ENCODE measurements around the gene ARHGAP40. TPM values are rescaled to one million over a fixed set of nuclear protein-coding genes. Genes with fewer than 3 reads are reported as not detected.
"Not testable (repeated sequence)": the region's sequence is repeated elsewhere in the genome, so short reads cannot be mapped to it uniquely, and the experiment has no call there.

ARHGAP40 gene
- total RNA-seq, 1 experiment from 2014 or later, result 0.18 TPM

DNA sequence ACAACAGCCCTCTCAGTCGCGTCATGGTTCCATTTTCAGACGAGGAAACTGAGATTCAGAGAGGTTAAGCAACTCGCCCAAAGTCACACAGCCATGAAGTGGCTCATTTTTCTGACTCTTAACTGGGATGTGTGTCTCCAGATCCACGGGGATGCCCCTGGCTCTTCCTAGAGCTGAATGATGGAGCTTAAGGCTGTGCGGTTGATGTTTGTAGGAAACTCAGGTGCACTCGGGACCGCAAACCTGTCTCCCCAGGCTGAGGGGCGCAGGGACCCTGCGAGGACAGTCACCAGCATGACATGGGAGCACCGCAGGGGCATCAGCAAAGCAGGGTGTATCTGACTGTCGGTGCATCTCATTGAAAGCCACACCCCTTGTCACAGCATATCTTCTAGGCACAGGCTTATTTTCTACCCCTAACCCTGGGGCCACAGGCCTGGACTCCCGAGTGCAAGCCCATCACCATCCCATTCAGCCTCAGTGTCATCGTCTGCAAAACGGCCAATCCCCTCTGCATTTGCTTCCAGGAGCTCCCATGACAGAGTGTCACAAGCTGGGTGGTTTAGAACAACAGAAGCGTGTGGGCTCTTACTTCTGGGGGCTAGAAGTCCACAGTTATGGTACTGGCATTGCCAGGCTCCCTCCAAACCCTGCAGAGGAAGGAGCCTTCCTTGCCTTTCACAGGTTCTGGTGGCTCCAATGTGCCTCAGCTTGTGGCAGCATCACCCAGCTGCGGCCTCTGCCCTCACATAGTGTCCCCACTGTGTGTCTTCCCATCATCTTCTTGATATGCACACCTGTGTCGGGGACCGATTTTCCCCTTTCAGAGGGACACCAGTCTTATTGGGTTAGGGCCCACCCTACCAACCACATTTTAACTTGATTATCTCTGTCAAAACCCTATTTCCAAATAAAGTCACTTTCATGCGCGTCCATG, 9.9 kb upstream of the ARHGAP40 start:
- no peaks in the 10 kb centered on the region for H3K4me1 ChIP-seq (ENCODE audit: control insufficient read depth, insufficient read depth, low read length)
- intact Hi-C loops (cut with micrococcal nuclease; ENCODE audit: unreplicated experiment) (no loop called here), in situ Hi-C loops (cut with HindIII; ENCODE audit: low pct_unique_long_range_greater_than_20kb, low sequenced_read_pairs) (no loop called here)
- DNase-seq (ENCODE audit: low read depth, low spot score) (no peak), ATAC-seq (peak; percentile 48; the same call in 1 of the 2 replicates)
- ChIA-PET POLR2A (no interaction called here), CTCF (no interaction called here)
- H3K36me3 ChIP-seq (ENCODE audit: control insufficient read depth, insufficient read depth, low read length), result no peaks in the 10 kb centered on the region
- TF ChIP-seq, protein P1, sequence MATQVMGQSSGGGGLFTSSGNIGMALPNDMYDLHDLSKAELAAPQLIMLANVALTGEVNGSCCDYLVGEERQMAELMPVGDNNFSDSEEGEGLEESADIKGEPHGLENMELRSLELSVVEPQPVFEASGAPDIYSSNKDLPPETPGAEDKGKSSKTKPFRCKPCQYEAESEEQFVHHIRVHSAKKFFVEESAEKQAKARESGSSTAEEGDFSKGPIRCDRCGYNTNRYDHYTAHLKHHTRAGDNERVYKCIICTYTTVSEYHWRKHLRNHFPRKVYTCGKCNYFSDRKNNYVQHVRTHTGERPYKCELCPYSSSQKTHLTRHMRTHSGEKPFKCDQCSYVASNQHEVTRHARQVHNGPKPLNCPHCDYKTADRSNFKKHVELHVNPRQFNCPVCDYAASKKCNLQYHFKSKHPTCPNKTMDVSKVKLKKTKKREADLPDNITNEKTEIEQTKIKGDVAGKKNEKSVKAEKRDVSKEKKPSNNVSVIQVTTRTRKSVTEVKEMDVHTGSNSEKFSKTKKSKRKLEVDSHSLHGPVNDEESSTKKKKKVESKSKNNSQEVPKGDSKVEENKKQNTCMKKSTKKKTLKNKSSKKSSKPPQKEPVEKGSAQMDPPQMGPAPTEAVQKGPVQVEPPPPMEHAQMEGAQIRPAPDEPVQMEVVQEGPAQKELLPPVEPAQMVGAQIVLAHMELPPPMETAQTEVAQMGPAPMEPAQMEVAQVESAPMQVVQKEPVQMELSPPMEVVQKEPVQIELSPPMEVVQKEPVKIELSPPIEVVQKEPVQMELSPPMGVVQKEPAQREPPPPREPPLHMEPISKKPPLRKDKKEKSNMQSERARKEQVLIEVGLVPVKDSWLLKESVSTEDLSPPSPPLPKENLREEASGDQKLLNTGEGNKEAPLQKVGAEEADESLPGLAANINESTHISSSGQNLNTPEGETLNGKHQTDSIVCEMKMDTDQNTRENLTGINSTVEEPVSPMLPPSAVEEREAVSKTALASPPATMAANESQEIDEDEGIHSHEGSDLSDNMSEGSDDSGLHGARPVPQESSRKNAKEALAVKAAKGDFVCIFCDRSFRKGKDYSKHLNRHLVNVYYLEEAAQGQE (IDR thresholded peaks at IDR 0.05; ENCODE audit: insufficient read depth in 1 of 2, low read depth in 2 of 2, low read length in 1 of 2), result no peak
- TF ChIP-seq POLR2AphosphoS5 (IDR thresholded peaks at IDR 0.05; ENCODE audit: low read depth, low read length) (no peak), TCF7L2 (IDR thresholded peaks at IDR 0.05; ENCODE audit: low read depth, low read length) (no peak), SIN3A (IDR thresholded peaks at IDR 0.05; ENCODE audit: borderline replicate concordance, insufficient read depth, low read depth, low read length) (no peak)
- TF ChIP-seq, protein P2, sequence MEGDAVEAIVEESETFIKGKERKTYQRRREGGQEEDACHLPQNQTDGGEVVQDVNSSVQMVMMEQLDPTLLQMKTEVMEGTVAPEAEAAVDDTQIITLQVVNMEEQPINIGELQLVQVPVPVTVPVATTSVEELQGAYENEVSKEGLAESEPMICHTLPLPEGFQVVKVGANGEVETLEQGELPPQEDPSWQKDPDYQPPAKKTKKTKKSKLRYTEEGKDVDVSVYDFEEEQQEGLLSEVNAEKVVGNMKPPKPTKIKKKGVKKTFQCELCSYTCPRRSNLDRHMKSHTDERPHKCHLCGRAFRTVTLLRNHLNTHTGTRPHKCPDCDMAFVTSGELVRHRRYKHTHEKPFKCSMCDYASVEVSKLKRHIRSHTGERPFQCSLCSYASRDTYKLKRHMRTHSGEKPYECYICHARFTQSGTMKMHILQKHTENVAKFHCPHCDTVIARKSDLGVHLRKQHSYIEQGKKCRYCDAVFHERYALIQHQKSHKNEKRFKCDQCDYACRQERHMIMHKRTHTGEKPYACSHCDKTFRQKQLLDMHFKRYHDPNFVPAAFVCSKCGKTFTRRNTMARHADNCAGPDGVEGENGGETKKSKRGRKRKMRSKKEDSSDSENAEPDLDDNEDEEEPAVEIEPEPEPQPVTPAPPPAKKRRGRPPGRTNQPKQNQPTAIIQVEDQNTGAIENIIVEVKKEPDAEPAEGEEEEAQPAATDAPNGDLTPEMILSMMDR (IDR thresholded peaks at IDR 0.05), result no peak
- no peaks in the 10 kb centered on the region for H3K27me3 ChIP-seq (ENCODE audit: control insufficient read depth, insufficient read depth, low read length)
- no peak overlapping the region for H3K4me3 ChIP-seq (ENCODE audit: low read depth in 2 of 2, low read length in 2 of 2)
- BruUV-seq (replicated peaks), result no TSS peak
- H3K27ac ChIP-seq (ENCODE audit: low read length), result no peak overlapping the region
- H3K9me3 ChIP-seq (ENCODE audit: control insufficient read depth, insufficient read depth, low read depth, low read length), result no peaks in the 10 kb centered on the region

DNA sequence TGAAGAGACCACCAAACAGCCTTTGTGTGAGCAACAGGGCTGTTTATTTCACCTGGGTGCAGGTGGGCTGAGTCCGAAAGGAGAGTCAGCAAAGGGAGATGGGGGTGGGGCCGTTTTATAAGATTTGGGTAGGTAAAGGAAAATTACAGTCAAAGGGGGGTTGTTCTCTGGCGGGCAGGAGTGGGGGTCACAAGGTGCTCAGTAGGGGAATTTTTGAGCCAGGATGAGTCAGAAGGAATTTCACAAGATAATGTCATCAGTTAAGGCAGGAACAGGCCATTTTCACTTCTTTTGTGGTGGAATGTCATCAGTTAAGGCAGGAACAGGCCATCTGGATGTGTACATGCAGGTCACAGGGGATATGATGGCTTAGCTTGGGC, 9.2 kb upstream of the ARHGAP40 start:
- POLR2A ChIA-PET; in situ Hi-C loops (cut with HindIII; ENCODE audit: low pct_unique_long_range_greater_than_20kb, low sequenced_read_pairs); intact Hi-C loops (cut with micrococcal nuclease; ENCODE audit: unreplicated experiment); H3K9me3 ChIP-seq (ENCODE audit: control insufficient read depth, insufficient read depth, low read depth, low read length); H3K27ac ChIP-seq (ENCODE audit: low read length); CTCF ChIA-PET; H3K27me3 ChIP-seq (ENCODE audit: control insufficient read depth, insufficient read depth, low read length); ATAC-seq; DNase-seq (ENCODE audit: low read depth, low spot score); BruUV-seq (replicated peaks); H3K36me3 ChIP-seq (ENCODE audit: control insufficient read depth, insufficient read depth, low read length); H3K4me1 ChIP-seq (ENCODE audit: control insufficient read depth, insufficient read depth, low read length); H3K4me3 ChIP-seq (ENCODE audit: low read depth in 2 of 2, low read length in 2 of 2): not testable (repeated sequence)

DNA sequence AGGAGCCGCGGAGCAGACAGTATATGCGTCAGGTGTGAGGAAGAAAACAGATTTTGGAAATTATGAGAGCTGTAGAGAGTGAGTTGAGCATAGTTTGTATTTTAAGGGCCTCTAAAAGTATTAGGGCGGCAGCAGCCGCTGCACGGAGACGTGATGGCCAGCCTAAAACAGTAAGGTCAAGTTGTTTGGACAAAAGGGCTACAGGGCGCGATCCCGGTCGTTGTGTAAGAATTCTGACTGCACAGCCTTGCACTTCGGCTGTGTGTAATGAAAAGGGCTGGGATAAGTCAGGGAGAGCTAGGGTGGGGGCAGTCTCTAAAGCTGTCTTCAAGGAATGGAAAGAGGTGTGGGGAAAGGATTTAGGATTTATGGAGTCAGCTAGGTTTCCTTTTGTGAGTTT, 7.3 kb upstream of the ARHGAP40 start:
- H3K9me3 ChIP-seq (ENCODE audit: control insufficient read depth, insufficient read depth, low read depth, low read length); POLR2A ChIA-PET; H3K27me3 ChIP-seq (ENCODE audit: control insufficient read depth, insufficient read depth, low read length); DNase-seq (ENCODE audit: low read depth, low spot score); intact Hi-C loops (cut with micrococcal nuclease; ENCODE audit: unreplicated experiment); H3K4me1 ChIP-seq (ENCODE audit: control insufficient read depth, insufficient read depth, low read length); H3K27ac ChIP-seq (ENCODE audit: low read length); H3K36me3 ChIP-seq (ENCODE audit: control insufficient read depth, insufficient read depth, low read length); H3K4me3 ChIP-seq (ENCODE audit: low read depth in 2 of 2, low read length in 2 of 2); ATAC-seq; BruUV-seq (replicated peaks); in situ Hi-C loops (cut with HindIII; ENCODE audit: low pct_unique_long_range_greater_than_20kb, low sequenced_read_pairs); CTCF ChIA-PET: not testable (repeated sequence)

DNA sequence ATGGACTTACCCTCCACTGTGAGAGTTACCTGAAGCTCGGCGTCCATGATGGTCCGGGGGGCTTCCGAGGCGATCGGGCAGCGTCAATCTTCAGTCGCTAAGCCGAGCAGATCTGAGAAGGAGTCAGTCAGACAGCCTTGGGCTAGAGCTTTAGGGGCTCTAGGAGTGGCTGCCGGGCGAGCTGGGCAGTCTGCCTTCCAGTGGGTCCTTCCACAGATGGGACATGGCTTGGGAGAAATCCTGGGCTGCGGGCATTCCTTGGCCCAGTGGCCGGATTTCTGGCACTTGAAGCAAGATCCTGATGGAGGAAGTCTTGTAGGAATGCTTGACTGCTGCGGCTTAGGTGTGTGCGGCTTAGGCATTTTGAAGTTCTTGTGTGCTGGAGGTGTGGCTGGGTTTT, 5.7 kb upstream of the ARHGAP40 start:
- DNase-seq (ENCODE audit: low read depth, low spot score); in situ Hi-C loops (cut with HindIII; ENCODE audit: low pct_unique_long_range_greater_than_20kb, low sequenced_read_pairs); H3K36me3 ChIP-seq (ENCODE audit: control insufficient read depth, insufficient read depth, low read length); POLR2A ChIA-PET; H3K27me3 ChIP-seq (ENCODE audit: control insufficient read depth, insufficient read depth, low read length); H3K9me3 ChIP-seq (ENCODE audit: control insufficient read depth, insufficient read depth, low read depth, low read length); CTCF ChIA-PET; BruUV-seq (replicated peaks); intact Hi-C loops (cut with micrococcal nuclease; ENCODE audit: unreplicated experiment); ATAC-seq; H3K27ac ChIP-seq (ENCODE audit: low read length); H3K4me1 ChIP-seq (ENCODE audit: control insufficient read depth, insufficient read depth, low read length); H3K4me3 ChIP-seq (ENCODE audit: low read depth in 2 of 2, low read length in 2 of 2): not testable (repeated sequence)
